IPS DF 6.9 (cell line): ENCODE results near the gene CXCR2.
"Not testable (repeated sequence)": the region's sequence is repeated elsewhere in the genome, so short reads cannot be mapped to it uniquely, and the experiment has no call there.

Source experiments
- DNase-seq: peaks from one replicate; pipeline ENCODE4 v3.0.0-alpha.2; 2013; ENCODE audit warnings: low read depth, low spot score
- H3K27ac ChIP-seq: one replicate; pipeline ENCODE4 v1.5.1; 2013; ENCODE audit warnings: low read length, control low read depth
- H3K27me3 ChIP-seq: 2 replicates; pipeline ENCODE4 v1.6.1; 2013; ENCODE audit warnings: mild to moderate bottlenecking, low read length; ENCODE audit not compliant: control insufficient read depth, insufficient read depth
- H3K36me3 ChIP-seq: 2 replicates; pipeline ENCODE4 v1.6.1; 2013; ENCODE audit warnings: low read length; ENCODE audit not compliant: control insufficient read depth, insufficient read depth
- H3K4me1 ChIP-seq: 2 replicates; pipeline ENCODE4 v1.6.1; 2013; ENCODE audit warnings: low read length; ENCODE audit not compliant: control insufficient read depth, insufficient read depth
- H3K4me3 ChIP-seq: 2 replicates; pipeline ENCODE4 v1.5.1; 2013; ENCODE audit warnings: mild to moderate bottlenecking, low read length
- H3K9me3 ChIP-seq: 2 replicates; pipeline ENCODE4 v1.6.1; 2013; ENCODE audit warnings: low read length, inconsistent platforms; ENCODE audit not compliant: control insufficient read depth, insufficient read depth
- WGBS: extraction: QIAGEN DNeasy Blood & Tissue Kit; methylation state at CpG from one replicate; pipeline ENCODE4 v1.1.7; 2013; ENCODE audit warnings: mixed read lengths, missing lambda C conversion rate; ENCODE audit not compliant: insufficient read length, insufficient coverage; 5-methylcytosine and 5-hydroxymethylcytosine counted together

The CXCR2 gene

GRCh38 chr2:218161644-218162043 is 35.8 kb downstream of the CXCR2 start:
- no CpG with 5 or more reads among the region's 2 CpGs for WGBS
- DNase-seq = no peak
- Histone ChIP-seq H3K4me3 (no peak overlapping the region), H3K27ac (no peak overlapping the region), H3K36me3 (no peaks in the 10 kb centered on the region), H3K4me1 (no peaks in the 10 kb centered on the region), H3K27me3 (no peaks in the 10 kb centered on the region), H3K9me3 (no peaks in the 10 kb centered on the region)

- no peaks in the 10 kb centered on the region for H3K27me3 ChIP-seq
Observed at GRCh38 chr2:218162814-218163213, 37.0 kb downstream of the CXCR2 start.

GRCh38 chr2:218166791-218167190 is 41.0 kb downstream of the CXCR2 start, which contains the start of gene CXCR1:
TSS of gene CXCR1 (minus strand) at chr2:218166962. CDS start at chr2:218165211, 1,751 bp downstream.
- WGBS = no CpG with 5 or more reads among the region's 3 CpGs
- H3K9me3 ChIP-seq = no peaks in the 10 kb centered on the region
- no peak for DNase-seq

More at GRCh38 chr2:218162814-218163213, 37.0 kb downstream of the CXCR2 start:
- no peaks in the 10 kb centered on the region for H3K4me1 ChIP-seq
- no peaks in the 10 kb centered on the region for H3K9me3 ChIP-seq
- no CpG with 5 or more reads among the region's 1 CpG for WGBS
- DNase-seq = no peak
- H3K36me3 ChIP-seq = no peaks in the 10 kb centered on the region
- no peak overlapping the region for H3K27ac ChIP-seq
- H3K4me3 ChIP-seq = no peak overlapping the region

GRCh38 chr2:218168016-218168415 is 42.2 kb downstream of the CXCR2 start:
- Histone ChIP-seq H3K4me3 (no peak overlapping the region), H3K4me1 (peaks cover 2% of the 10 kb centered on the region; the same call in 1 of the 2 replicates), H3K36me3 (no peaks in the 10 kb centered on the region), H3K27ac (no peak overlapping the region), H3K9me3 (no peaks in the 10 kb centered on the region), H3K27me3 (no peaks in the 10 kb centered on the region)
- no CpG with 5 or more reads among the region's 1 CpG for WGBS
- no peak for DNase-seq

More at GRCh38 chr2:218166791-218167190, 41.0 kb downstream of the CXCR2 start, which contains the start of gene CXCR1:
- Histone ChIP-seq H3K4me3 (no peak within 1 kb of the TSS), H3K4me1 (peaks cover 2% of the 10 kb centered on the region; the same call in 1 of the 2 replicates), H3K36me3 (no peaks in the 10 kb centered on the region), H3K27me3 (no peaks in the 10 kb centered on the region), H3K27ac (no peak within 1 kb of the TSS)

- no peak overlapping the region for H3K4me3 ChIP-seq
- WGBS = no CpG with 5 or more reads among the region's 9 CpGs
- no peaks in the 10 kb centered on the region for H3K36me3 ChIP-seq
- H3K4me1 ChIP-seq = peaks cover 2% of the 10 kb centered on the region; the same call in 1 of the 2 replicates
- no peaks in the 10 kb centered on the region for H3K27me3 ChIP-seq
- H3K27ac ChIP-seq = no peak overlapping the region
- no peaks in the 10 kb centered on the region for H3K9me3 ChIP-seq
- peak; percentile 55 for DNase-seq
Observed at GRCh38 chr2:218168635-218169462, 43.0 kb downstream of the CXCR2 start.

GRCh38 chr2:218169757-218170546 is 44.1 kb downstream of the CXCR2 start:
- Histone ChIP-seq H3K4me1 (peaks cover 2% of the 10 kb centered on the region; the same call in 1 of the 2 replicates), H3K36me3 (no peaks in the 10 kb centered on the region), H3K27me3 (no peaks in the 10 kb centered on the region), H3K9me3 (no peaks in the 10 kb centered on the region), H3K4me3 (no peak overlapping the region), H3K27ac (no peak overlapping the region)
- WGBS = 100% methylated on average over 1 of the region's 5 CpGs
- no peak for DNase-seq

- H3K4me3 ChIP-seq, H3K27ac ChIP-seq, H3K4me1 ChIP-seq, H3K27me3 ChIP-seq, H3K9me3 ChIP-seq, DNase-seq, H3K36me3 ChIP-seq: not testable (repeated sequence)
- WGBS = no CpG with 5 or more reads among the region's 3 CpGs
Observed at GRCh38 chr2:218171744-218172143, 45.9 kb downstream of the CXCR2 start.

- H3K27ac ChIP-seq = no peak overlapping the region
- peaks cover 2% of the 10 kb centered on the region; the same call in 1 of the 2 replicates for H3K4me1 ChIP-seq
- WGBS = no CpG with 5 or more reads among the region's 2 CpGs
- no peak for DNase-seq
- H3K4me3 ChIP-seq = no peak overlapping the region
- H3K36me3 ChIP-seq = no peaks in the 10 kb centered on the region
- H3K27me3 ChIP-seq = no peaks in the 10 kb centered on the region
- H3K9me3 ChIP-seq = no peaks in the 10 kb centered on the region
Observed at GRCh38 chr2:218172845-218173244, 47.0 kb downstream of the CXCR2 start.

- no peaks in the 10 kb centered on the region for H3K27me3 ChIP-seq
- no peaks in the 10 kb centered on the region for H3K4me1 ChIP-seq
- H3K36me3 ChIP-seq = no peaks in the 10 kb centered on the region
- no peak overlapping the region for H3K4me3 ChIP-seq
- no CpG with 5 or more reads among the region's 4 CpGs for WGBS
- DNase-seq = no peak
- H3K9me3 ChIP-seq = no peaks in the 10 kb centered on the region
- H3K27ac ChIP-seq = no peak overlapping the region
Observed at GRCh38 chr2:218179782-218180181, 54.0 kb downstream of the CXCR2 start.

- no peak for DNase-seq
- Histone ChIP-seq H3K27ac (no peak overlapping the region), H3K36me3 (no peaks in the 10 kb centered on the region), H3K9me3 (no peaks in the 10 kb centered on the region), H3K27me3 (no peaks in the 10 kb centered on the region), H3K4me3 (no peak overlapping the region), H3K4me1 (no peaks in the 10 kb centered on the region)
- WGBS = no CpG with 5 or more reads among the region's 9 CpGs
Observed at GRCh38 chr2:218180467-218181114, 54.8 kb downstream of the CXCR2 start.
